ENCODE measurements around the gene SPATA3.

Gene SPATA3

GRCh38 chr2:231030725-231031124 lies 34.8 kb downstream of the SPATA3 start:
- no peak for DNase-seq

- no peak for DNase-seq
These were observed 36.7 kb downstream of the SPATA3 start for GRCh38 chr2:231032575-231033140.

DNA sequence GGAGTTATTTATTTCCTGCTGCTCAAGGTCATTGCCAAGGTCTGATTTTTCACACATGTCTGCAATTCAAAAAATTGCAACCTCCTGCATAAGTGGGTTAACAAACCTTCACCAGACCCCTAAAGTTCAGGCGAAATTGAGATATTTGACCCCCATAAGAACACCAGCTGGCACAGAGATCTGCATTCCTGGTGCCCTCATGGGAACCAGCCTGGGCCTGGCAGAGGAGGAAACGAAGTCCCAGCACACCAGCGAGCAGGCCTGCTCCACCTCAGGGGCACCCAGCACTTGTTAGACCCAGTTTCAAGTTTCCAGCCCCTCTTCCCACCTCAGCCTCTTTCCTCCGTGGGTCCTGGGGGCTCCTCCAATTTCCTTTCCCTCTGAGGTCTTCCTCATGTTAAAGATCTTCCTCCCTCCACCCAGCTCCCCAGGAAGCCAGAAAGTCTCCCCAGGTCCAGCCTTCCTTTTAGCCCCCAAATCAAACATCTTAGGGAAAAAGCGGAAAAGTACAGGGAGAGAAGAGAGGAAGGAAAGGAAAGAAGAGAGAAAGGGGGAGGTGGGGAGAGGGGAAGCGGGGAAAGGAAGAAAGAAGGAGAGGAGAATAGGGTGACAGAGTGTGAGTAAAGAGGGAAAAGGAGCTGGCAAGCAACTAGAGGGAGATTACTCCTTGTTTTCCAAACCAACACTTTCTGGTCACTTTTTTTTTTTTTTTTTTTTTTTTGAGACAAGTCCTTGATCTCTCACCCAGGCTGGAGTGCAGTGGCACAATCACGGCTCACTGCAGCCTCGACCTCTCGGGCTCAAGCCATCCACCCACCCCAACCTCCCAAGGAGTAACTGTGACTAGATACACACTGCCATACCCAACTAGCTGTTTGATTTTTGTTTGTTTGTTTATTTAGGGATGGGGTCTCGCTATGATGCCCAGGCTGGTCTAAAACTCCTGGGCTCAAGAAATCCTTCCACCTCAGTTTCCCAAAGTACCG lies 37.5 kb downstream of the SPATA3 start:
- no peak for DNase-seq

DNA sequence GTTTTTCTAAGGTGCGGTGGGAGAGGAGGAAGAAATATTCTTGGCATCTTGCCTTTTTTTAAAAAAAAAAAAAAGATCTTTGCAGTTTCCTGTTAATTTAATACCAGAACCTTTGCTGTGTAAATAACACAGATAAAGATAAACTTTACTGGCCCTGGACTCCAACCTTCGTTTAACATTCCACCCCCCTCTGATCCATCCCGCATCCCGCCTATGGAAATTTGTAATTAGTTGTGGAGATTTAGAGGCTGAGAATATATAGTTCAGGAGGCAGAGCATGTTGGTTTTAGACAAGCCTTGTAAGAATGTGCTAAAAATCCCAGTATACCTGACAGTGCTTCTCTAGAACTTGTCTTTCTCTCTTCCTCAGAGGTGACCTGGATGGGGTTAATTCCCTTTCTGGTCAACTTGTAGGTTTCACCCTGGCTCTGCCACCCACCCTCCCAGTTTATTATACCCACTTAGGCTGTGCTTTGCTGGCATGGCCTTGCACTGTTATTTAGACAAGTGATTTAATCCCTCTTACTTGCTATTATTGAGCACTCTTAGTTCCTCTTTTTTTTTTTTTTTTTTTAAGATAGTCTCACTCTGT lies 38.5 kb downstream of the SPATA3 start:
- no peak for DNase-seq

DNA sequence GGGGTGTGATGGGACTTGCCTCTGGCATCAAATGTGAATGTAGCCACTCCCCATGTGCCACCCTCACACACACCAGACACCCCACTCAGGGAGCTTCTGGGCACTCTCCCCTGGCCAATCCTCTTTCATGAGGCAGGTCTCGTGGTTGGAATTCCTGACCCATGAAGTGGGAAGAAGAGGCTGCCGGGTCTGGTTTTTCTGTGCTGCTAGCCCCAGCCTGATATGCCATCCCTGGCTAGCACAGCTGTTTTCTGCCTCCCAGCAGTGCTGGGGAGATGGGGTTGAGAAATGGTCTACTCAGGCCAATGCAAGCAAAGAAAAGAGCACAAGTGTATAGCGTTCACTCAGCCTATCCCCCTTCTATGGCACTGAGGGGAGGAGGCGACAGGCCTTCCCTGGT lies 40.2 kb downstream of the SPATA3 start:
- DNase-seq = no peak

- no peak for DNase-seq
These were observed 40.7 kb downstream of the SPATA3 start for GRCh38 chr2:231036578-231037106.

GRCh38 chr2:231037202-231037730 lies 41.3 kb downstream of the SPATA3 start, which contains the start of gene C2orf72:
C2orf72 (plus strand) TSS chr2:231037523; CDS start chr2:231037566, 43 bp downstream.
- DNase-seq = no peak

- no peak for DNase-seq
These were observed 42.0 kb downstream of the SPATA3 start for GRCh38 chr2:231037731-231038482.

DNA sequence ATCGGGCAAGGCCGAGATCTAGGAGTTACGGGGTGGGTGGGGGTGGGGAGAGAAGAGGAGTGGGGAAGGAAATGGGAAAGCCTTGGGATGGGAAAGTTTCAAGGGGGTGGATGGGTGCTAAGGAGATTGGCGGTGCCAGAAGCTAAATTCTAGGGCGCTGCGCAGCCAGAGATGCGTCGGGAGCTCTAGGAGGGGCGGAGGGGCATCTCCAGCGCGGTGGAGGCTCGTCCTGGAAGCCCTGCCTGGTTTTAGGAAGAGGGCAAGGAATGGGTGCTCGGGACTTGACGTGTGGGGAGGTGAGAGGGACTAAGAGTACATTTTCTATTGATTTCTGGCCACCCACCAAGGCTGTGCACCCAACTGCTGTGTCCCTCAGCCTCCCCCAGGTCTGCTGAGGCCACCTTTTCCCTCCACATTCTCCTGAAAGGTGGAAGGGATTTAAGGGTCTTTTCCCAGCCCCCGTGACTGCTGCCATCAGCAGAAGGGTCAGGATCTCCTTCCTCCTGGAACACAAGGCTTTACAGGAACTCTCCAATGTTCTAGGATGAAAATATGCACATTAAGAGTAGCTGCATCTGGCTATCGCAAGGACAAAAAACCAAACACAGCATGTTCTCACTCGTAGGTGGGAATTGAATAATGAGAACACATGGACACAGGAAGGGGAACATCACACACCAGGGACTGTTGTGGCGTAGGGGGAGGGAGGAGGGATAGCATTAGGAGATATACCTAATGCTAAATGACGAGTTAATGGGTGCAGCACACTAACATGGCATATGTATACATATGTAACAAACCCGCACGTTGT lies 42.8 kb downstream of the SPATA3 start:
- DNase-seq = no peak

DNA sequence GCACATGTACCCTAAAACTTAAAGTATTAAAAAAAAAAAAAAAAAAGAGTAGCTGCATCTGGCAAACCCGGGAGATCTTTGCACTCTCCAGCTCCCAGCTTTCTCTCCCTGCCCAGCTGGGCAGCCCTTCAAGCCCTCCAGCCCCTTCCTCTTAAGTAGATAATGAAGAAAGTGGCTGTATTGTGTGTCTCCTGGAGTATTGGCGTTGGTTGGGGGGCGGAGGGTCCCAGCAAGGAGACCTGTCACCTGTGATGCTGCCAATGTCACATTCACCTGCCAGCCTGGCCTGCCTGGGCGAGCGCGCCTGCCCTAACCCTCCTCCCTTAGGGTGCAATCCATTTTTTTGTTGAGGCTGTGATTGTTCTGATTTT lies 43.4 kb downstream of the SPATA3 start:
- no peak for DNase-seq

GRCh38 chr2:231039821-231040364 lies 44.0 kb downstream of the SPATA3 start:
- no peak for DNase-seq

GRCh38 chr2:231041061-231041689 lies 45.3 kb downstream of the SPATA3 start:
- no peak for DNase-seq

DNA sequence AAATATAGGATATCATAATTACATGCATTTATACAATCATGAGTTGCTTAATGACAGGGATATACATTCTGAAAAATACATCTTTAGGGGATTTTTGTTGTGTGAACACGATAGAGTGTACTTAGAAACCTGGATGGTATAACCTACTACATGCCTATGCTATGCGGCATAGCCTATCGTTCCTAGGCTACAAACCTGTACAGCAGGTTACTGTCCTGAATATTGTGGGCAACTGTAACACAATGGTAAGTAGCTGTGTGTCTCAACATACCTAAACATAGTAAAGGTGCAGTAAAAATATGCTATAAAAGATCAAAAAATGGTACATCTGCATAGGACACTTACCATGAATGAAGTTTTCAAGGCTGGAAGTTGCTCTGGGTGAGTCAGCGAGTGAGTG lies 47.9 kb downstream of the SPATA3 start:
- DNase-seq = no peak

- DNase-seq = no peak
These were observed 51.0 kb downstream of the SPATA3 start for GRCh38 chr2:231046916-231047273.

DNA sequence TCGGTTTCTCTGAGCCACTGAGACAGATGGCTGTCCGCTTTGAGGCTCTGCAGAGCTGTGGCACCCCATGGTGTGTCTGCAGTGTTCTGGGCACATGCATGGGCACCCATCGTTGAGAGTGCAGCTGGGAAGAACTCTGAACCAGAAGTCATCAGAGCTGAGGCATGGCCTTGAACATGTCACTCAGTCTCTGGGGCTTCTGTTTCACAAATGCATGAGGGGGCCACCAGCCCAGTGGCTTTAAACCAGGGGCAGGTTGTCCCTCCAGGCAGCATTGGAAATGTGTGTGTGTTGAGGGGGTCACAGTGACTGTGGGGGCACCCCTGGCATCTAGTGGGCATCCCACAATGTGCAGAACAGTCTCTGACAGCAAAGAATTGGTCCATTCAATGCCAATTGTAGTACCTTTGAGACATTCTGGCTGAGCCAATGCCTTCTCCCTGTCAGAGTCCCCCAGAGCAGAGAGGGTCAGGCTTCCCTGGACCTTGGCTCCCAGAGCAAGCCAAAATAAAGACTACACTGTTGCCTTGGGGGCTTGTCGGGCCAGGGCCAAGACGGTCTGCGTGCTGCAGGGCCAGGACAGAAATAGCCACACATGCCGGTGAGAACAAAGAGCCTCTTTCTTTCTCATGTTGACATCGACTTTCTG lies 51.5 kb downstream of the SPATA3 start:
- DNase-seq = no peak

- no peak for DNase-seq
These were observed 52.3 kb downstream of the SPATA3 start for GRCh38 chr2:231047923-231048915.

DNA sequence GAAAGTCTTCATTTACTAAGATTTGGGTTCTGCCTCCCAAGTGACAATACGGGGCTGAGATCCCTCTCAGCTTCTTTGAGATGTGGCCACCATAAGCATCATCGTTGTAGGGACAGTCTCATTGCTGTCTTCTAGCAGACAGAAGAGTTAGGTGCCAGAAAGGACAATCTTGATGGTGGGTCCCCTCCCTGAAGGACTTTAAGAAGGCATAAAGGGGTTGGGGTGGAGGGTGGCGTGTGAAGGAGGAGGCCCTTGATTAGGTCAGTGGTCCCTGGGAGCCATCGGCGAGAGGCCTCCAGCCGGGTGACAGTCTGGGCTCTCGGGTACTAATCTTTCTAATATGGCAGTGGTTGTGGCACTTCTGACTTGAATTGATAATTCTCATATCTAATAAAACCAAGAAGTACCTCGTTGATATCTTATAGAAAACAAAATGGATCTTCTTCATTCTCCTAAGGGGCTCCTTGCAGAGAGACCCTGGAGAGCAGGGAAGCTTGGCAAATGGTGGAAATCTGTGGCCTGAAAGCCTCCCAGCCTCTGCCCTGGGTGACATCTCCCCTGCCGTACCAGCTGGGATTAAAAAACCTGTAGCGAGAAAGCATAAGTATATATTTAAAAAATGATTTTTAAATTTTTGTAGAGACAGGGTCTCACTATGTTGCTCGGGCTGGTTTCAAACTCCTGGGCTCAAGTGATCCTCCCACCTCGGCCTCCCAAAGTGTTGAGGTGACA lies 53.5 kb downstream of the SPATA3 start:
- no peak for DNase-seq

All from CD4-positive, alpha-beta T cell treated with Interleukin-4 for 1 hour (primary cell).